ENCODE results near the gene MYZAP.

DNA sequence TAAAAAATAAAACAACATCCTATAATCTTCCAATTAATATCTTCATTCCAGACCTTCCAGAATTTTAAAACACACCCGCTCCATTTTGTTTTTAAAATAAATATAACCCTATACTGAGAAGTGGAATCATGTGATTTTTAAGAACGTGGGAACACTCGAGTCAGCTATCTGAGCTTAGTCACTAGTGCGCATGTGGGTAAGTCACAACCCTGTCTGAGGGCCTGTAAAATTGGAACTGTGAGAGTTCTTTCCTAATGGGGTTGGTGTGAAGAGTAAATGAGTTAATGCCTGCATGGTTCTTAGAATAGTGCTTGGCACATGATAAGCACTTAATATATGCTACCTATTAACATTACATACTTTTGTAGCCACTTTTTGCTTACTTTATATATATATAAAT lies 95.0 kb downstream of the MYZAP start:
- TF ChIP-seq MAX (CRISPR knock-in tag; IDR thresholded peaks at IDR 0.05) (no peak), SRSF9 (IDR thresholded peaks at IDR 0.05; ENCODE audit: borderline replicate concordance, low read depth, low read length) (no peak)
